Measurements from ENCODE around the gene XRN2. TPM values are rescaled to one million over a fixed set of nuclear protein-coding genes. Genes with fewer than 3 reads are reported as not detected.

Gene XRN2
- polyA plus RNA-seq, 3 donors = 53.1 to 111 (median 101) TPM

DNA sequence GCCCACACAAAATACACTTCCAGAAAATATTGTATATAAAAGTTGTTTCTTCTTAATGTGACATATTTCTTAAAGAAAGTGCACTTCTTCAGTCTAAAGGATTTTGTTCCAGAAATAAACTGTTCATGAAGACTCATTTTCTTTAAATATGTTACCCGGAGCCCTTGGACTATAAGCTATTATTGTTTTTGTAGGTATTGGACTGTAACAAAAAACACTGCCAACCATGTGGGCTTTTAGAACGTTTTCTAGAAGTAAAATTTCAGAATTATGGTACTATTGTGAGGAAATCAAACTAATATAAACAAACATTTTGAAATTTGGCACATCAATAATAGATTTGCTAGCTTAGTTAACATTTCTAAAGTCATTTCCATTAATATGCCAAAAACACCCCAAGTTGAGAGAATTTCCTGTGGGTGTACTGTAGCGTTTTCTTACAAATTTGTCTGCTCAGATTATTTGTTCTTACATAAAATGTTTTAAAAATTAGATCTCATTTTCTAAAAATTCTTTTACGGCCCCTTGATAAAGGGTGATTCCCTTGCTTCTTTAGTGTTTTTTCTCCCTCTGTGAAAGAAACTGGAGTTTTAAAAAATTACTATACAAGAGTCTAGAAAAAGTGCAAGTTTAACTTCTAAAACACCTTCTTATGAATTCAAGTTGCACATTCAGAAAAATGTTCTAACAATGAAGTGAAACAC is 90.8 kb downstream of the XRN2 start:
- Histone ChIP-seq H3K36me3 (replicated peaks in 1 of 2; ENCODE audit: control insufficient read depth in 1 of 2, insufficient read depth in 2 of 2, low read length in 2 of 2) (peaks cover 13 to 20% of the 10 kb centered on the region in 2 donors), H4K20me1 (ENCODE audit: insufficient read depth, low read length) (peaks cover 23% of the 10 kb centered on the region), H3K27ac (ENCODE audit: low read depth in 1 of 2, low read length in 2 of 2) (no peak overlapping the region), H3K4me3 (replicated peaks in 1 of 3; ENCODE audit: low read depth in 2 of 3, low read length in 3 of 3) (no peak overlapping the region), H3K4me1 (ENCODE audit: control insufficient read depth in 1 of 2, insufficient read depth in 2 of 2, low read length in 2 of 2) (peaks cover 0 to 13% of the 10 kb centered on the region in 2 donors), H3K4me2 (replicated peaks; ENCODE audit: extremely low read depth, low read length, poor library complexity, severe bottlenecking) (no peak overlapping the region), H3K9ac (ENCODE audit: insufficient read depth, low read length, poor library complexity, severe bottlenecking) (no peak overlapping the region), H2AFZ (ENCODE audit: insufficient read depth, low read depth, low read length, poor library complexity, severe bottlenecking) (no peak overlapping the region), H3K27me3 (ENCODE audit: control insufficient read depth in 2 of 2, insufficient read depth in 2 of 2, low read length in 2 of 2) (peaks cover 74 to 77% of the 10 kb centered on the region in 2 donors), H3K79me2 (ENCODE audit: insufficient read depth, low read length) (no peaks in the 10 kb centered on the region), H3K9me3 (replicated peaks in 1 of 2; ENCODE audit: control insufficient read depth in 1 of 2, insufficient read depth in 1 of 2, low read length in 2 of 2) (peaks cover 0 to 23% of the 10 kb centered on the region in 2 donors)
- Mint-ChIP-seq H3K27ac (no peak overlapping the region), H3K4me1 (peaks cover 30% of the 10 kb centered on the region), H3K9me3 (peaks cover 0 to 16% (median 11%) of the 10 kb centered on the region in 7 donors), H3K36me3 (peaks cover 21 to 25% of the 10 kb centered on the region in 2 donors), H3K4me3 (peak overlapping the region in 1 of 2 donors; percentile 73), H3K27me3 (ENCODE audit: low read depth in 3 of 3) (peaks cover 73 to 82% (median 77%) of the 10 kb centered on the region in 3 donors)
- intact Hi-C loops (cut with micrococcal nuclease) = loop anchor here in 1 of 2 donors (10.0 kb wide), 1 partner anchor 111 kb away; no protein-coding TSS in a partner anchor
- no CpG with 5 or more reads among the region's 4 CpGs for WGBS (ENCODE audit: insufficient coverage)
- TF ChIP-seq, protein P1, sequence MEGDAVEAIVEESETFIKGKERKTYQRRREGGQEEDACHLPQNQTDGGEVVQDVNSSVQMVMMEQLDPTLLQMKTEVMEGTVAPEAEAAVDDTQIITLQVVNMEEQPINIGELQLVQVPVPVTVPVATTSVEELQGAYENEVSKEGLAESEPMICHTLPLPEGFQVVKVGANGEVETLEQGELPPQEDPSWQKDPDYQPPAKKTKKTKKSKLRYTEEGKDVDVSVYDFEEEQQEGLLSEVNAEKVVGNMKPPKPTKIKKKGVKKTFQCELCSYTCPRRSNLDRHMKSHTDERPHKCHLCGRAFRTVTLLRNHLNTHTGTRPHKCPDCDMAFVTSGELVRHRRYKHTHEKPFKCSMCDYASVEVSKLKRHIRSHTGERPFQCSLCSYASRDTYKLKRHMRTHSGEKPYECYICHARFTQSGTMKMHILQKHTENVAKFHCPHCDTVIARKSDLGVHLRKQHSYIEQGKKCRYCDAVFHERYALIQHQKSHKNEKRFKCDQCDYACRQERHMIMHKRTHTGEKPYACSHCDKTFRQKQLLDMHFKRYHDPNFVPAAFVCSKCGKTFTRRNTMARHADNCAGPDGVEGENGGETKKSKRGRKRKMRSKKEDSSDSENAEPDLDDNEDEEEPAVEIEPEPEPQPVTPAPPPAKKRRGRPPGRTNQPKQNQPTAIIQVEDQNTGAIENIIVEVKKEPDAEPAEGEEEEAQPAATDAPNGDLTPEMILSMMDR (IDR thresholded peaks at IDR 0.05) = no peak
- no peak for DNase-seq

DNA sequence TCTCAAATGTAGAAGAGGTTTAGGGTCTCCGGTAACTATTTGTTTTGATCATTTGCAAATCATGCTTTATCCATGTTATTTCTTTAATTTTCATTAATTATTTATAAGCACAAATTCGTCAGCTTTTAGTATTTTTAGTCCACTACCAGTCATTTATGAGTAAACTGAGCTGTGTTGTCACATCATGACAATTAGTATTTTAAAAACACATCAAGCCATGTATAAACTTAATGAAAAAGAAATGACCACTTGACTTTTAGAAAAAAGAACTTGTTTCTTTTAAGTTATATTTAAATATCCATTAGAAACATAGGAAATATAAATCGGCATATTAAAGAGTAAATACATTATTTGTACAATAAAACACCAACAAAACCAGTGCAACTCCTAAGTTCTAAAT is 91.4 kb downstream of the XRN2 start:
- Mint-ChIP-seq H3K9me3 (peaks cover 0 to 16% (median 11%) of the 10 kb centered on the region in 7 donors), H3K27ac (no peak overlapping the region), H3K4me3 (peak overlapping the region in 1 of 2 donors; percentile 73), H3K27me3 (ENCODE audit: low read depth in 3 of 3) (peaks cover 79 to 88% (median 82%) of the 10 kb centered on the region in 3 donors), H3K4me1 (peaks cover 30% of the 10 kb centered on the region), H3K36me3 (peaks cover 17 to 21% of the 10 kb centered on the region in 2 donors)
- no peak overlapping the region for H3K9ac ChIP-seq (ENCODE audit: insufficient read depth, low read length, poor library complexity, severe bottlenecking)
- no peak overlapping the region for H3K4me2 ChIP-seq (replicated peaks; ENCODE audit: extremely low read depth, low read length, poor library complexity, severe bottlenecking)
- H3K9me3 ChIP-seq (replicated peaks in 1 of 2; ENCODE audit: control insufficient read depth in 1 of 2, insufficient read depth in 1 of 2, low read length in 2 of 2) = peaks cover 0 to 23% of the 10 kb centered on the region in 2 donors
- TF ChIP-seq, protein P1 (IDR thresholded peaks at IDR 0.05) = no peak
- H3K4me3 ChIP-seq (replicated peaks in 1 of 3; ENCODE audit: low read depth in 2 of 3, low read length in 3 of 3) = no peak overlapping the region
- H3K27me3 ChIP-seq (ENCODE audit: control insufficient read depth in 2 of 2, insufficient read depth in 2 of 2, low read length in 2 of 2) = peaks cover 79 to 83% of the 10 kb centered on the region in 2 donors
- no peaks in the 10 kb centered on the region for H3K79me2 ChIP-seq (ENCODE audit: insufficient read depth, low read length)
- WGBS (ENCODE audit: insufficient coverage) = no CpG with 5 or more reads among the region's 3 CpGs
- peaks cover 0 to 13% of the 10 kb centered on the region in 2 donors for H3K4me1 ChIP-seq (ENCODE audit: control insufficient read depth in 1 of 2, insufficient read depth in 2 of 2, low read length in 2 of 2)
- H3K36me3 ChIP-seq (replicated peaks in 1 of 2; ENCODE audit: control insufficient read depth in 1 of 2, insufficient read depth in 2 of 2, low read length in 2 of 2) = peaks cover 7 to 14% of the 10 kb centered on the region in 2 donors
- intact Hi-C loops (cut with micrococcal nuclease) = loop anchor here in 1 of 2 donors (10.0 kb wide), 1 partner anchor 110 kb away; no protein-coding TSS in a partner anchor
- peaks cover 22% of the 10 kb centered on the region for H4K20me1 ChIP-seq (ENCODE audit: insufficient read depth, low read length)
- H2AFZ ChIP-seq (ENCODE audit: insufficient read depth, low read depth, low read length, poor library complexity, severe bottlenecking) = no peak overlapping the region
- DNase-seq = no peak
- no peak overlapping the region for H3K27ac ChIP-seq (ENCODE audit: low read depth in 1 of 2, low read length in 2 of 2)

All from CD14-positive monocyte (primary cell).